AG09319 (cell line): ENCODE data around the gene PLBD2.

Source experiments
- DNase-seq: peaks from one replicate; pipeline ENCODE4 v3.0.0-alpha.2; 2010; ENCODE audit warnings: low read depth; ENCODE audit errors: extremely low read depth
- CTCF ChIP-seq: IDR thresholded peaks from 2 replicates; pipeline ENCODE4 v1.5.1; 2011; ENCODE audit warnings: low read depth, mild to moderate bottlenecking, inconsistent platforms, low read length, moderate library complexity

The PLBD2 gene

DNA sequence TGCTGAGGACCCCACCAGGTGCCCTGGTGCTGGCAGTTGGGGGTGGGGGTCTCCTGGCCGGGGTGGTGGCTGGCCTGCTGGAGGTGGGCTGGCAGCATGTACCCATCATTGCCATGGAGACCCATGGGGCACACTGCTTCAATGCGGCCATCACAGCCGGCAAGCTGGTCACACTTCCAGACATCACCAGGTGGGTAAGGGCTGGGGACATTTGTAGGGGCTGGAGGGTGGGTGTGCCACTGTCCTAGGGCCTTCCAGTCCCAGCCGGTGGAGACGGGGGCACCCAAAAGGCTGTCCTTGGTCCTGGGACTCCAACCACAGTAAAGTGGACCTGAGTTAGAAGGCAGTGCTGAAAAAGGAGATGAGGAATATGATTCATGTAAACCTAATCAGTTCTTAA lies 77.0 kb downstream of the PLBD2 start:
- no peak for DNase-seq
- TF ChIP-seq CTCF = no peak

GRCh38 chr12:113436586-113436985 lies 78.2 kb downstream of the PLBD2 start:
- no peak for TF ChIP-seq CTCF
- DNase-seq = no peak

GRCh38 chr12:113436993-113437728 lies 78.8 kb downstream of the PLBD2 start:
- no peak for TF ChIP-seq CTCF
- DNase-seq = no peak

DNA sequence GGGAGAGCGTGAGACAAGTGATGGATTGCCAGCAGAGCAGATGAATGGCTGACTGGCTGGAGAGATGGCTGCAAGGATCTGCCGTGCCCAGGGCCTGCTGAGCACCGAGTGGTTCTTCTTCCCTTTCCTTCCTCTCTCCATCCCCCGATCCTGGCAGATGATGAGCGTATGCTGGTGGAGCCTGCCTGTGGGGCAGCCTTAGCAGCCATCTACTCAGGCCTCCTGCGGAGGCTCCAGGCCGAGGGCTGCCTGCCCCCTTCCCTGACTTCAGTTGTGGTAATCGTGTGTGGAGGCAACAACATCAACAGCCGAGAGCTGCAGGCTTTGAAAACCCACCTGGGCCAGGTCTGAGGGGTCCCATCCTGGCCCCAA lies 79.3 kb downstream of the PLBD2 start:
- DNase-seq = no peak
- no peak for TF ChIP-seq CTCF

DNA sequence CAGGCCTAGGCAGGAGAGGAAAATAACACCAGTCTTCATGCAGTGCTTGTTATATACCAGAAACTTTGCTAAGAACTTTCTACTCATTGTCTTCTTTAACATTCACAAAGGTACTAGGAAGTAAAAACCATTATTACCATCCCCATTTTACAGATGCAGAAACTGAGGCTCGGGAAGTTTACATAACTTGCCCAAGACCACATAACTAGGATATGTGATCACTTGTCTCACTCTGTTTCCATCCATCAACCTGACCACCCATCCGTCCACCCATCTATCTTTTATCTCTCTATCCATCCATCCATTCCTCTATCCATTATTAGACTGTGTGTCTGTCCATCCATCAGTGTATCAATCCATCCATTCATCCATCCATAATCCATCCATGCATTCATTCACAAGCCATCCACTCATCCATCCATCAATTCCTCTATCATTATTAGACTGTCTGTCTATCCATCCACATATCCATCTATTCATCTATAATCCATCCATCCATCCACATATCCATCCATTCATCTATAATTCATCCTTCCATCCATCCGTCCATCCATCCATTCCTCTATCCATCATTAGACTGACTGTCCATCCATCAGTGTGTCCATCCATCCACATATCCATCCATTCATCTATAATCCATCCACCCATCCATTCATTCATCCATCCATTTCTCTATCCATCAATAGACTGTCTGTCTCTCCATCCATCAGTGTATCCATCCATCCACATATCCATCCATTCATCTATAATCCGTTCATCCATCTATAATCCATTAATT lies 80.3 kb downstream of the PLBD2 start:
- DNase-seq = no peak
- TF ChIP-seq CTCF = no peak

- DNase-seq = no peak
Measured at GRCh38 chr12:113439301-113439597, 80.9 kb downstream of the PLBD2 start.

More at GRCh38 chr12:113439301-113439597, 80.9 kb downstream of the PLBD2 start:
- TF ChIP-seq CTCF = no peak
